Stimulated activated CD4-positive, alpha-beta T cell treated with anti-CD3 and anti-CD28 coated beads, TNF-alpha, amount 100 ng/mL, for 4 hours (primary cell): Measurements from ENCODE around the gene GLO1.

Source experiments
- DNase-seq, 3 experiments: peaks; one replicate each; pipeline ENCODE4 v3.0.0-alpha.2; 2020; ENCODE audit warnings: low read depth in 3 of 3

Gene GLO1

GRCh38 chr6:38702558-38703397 is at the start of gene GLO1:
Gene GLO1, minus strand, starts transcription at chr6:38703145. Its CDS starts 91 bp downstream, at chr6:38703054.
- peak; percentile 83 to 93 (median 91) for DNase-seq

GRCh38 chr6:38750968-38751615 is 48.1 kb upstream of the GLO1 start:
- DNase-seq = no peak

- no peak for DNase-seq
These were observed 46.5 kb upstream of the GLO1 start for GRCh38 chr6:38749473-38749872.

GRCh38 chr6:38739532-38739931 is 36.6 kb upstream of the GLO1 start:
- DNase-seq = no peak

- no peak for DNase-seq
These were observed 35.3 kb upstream of the GLO1 start for GRCh38 chr6:38738261-38738660.

GRCh38 chr6:38736951-38737350 is 34.0 kb upstream of the GLO1 start:
- DNase-seq = no peak

GRCh38 chr6:38730140-38730862 is 27.4 kb upstream of the GLO1 start:
- no peak for DNase-seq

GRCh38 chr6:38728203-38728602 is 25.3 kb upstream of the GLO1 start:
- no peak for DNase-seq

- no peak for DNase-seq
These were observed 22.7 kb upstream of the GLO1 start for GRCh38 chr6:38725414-38726183.

- DNase-seq = no peak
These were observed 21.4 kb upstream of the GLO1 start for GRCh38 chr6:38724343-38724742.

GRCh38 chr6:38723783-38724182 is 20.8 kb upstream of the GLO1 start:
- DNase-seq = no peak

- DNase-seq = no peak
These were observed 19.9 kb upstream of the GLO1 start for GRCh38 chr6:38722727-38723334.

GRCh38 chr6:38722038-38722437 is 19.1 kb upstream of the GLO1 start:
- DNase-seq = no peak

- DNase-seq = no peak
These were observed 17.4 kb upstream of the GLO1 start for GRCh38 chr6:38720295-38720694.

GRCh38 chr6:38719358-38719757 is 16.4 kb upstream of the GLO1 start:
- no peak for DNase-seq

- DNase-seq = no peak
These were observed 13.9 kb upstream of the GLO1 start for GRCh38 chr6:38716825-38717224.

GRCh38 chr6:38715016-38715689 is 12.2 kb upstream of the GLO1 start, which contains the start of gene DNAH8:
Gene DNAH8, plus strand, starts transcription at chr6:38715311. Its CDS starts 7,499 bp downstream, at chr6:38722810.
- peak in 1 of 3 experiments; percentile 8 for DNase-seq

GRCh38 chr6:38714239-38715015 is 11.5 kb upstream of the GLO1 start:
- DNase-seq = no peak

GRCh38 chr6:38713812-38714211 is 10.9 kb upstream of the GLO1 start:
- DNase-seq = peak in 1 of 3 experiments; percentile 11

GRCh38 chr6:38708496-38708895 is 5.6 kb upstream of the GLO1 start:
- DNase-seq = no peak
